Measurements from ENCODE around the gene PLPP4.

DNA sequence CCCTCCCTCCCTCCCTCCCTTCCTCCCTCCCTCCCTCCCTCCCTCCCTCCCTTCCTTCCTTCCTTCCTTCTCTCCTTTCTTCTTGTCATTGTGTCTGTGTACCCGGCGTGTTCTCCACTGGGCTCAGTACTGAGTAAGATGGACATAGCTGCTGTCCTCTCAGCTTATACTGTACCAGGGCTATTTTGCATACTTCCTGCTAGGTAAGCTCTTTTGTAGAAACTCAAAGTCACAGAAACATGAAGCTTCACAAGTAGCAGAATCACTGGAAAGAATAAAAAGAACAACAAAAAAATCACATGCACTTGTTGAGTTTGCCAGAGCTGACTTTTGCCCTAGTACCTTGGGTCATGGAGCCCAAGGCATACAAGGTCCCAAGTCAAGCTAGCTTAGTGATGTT, 125.7 kb downstream of the PLPP4 start:
- TF ChIP-seq, protein P1, sequence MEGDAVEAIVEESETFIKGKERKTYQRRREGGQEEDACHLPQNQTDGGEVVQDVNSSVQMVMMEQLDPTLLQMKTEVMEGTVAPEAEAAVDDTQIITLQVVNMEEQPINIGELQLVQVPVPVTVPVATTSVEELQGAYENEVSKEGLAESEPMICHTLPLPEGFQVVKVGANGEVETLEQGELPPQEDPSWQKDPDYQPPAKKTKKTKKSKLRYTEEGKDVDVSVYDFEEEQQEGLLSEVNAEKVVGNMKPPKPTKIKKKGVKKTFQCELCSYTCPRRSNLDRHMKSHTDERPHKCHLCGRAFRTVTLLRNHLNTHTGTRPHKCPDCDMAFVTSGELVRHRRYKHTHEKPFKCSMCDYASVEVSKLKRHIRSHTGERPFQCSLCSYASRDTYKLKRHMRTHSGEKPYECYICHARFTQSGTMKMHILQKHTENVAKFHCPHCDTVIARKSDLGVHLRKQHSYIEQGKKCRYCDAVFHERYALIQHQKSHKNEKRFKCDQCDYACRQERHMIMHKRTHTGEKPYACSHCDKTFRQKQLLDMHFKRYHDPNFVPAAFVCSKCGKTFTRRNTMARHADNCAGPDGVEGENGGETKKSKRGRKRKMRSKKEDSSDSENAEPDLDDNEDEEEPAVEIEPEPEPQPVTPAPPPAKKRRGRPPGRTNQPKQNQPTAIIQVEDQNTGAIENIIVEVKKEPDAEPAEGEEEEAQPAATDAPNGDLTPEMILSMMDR (IDR thresholded peaks at IDR 0.05 in 2 of 3, conservative IDR thresholded peaks at IDR 0.05 in 1 of 3; ENCODE audit: control insufficient read depth in 2 of 3, extremely low read depth in 1 of 3, insufficient read depth in 1 of 3, low read depth in 3 of 3, low read length in 3 of 3) = no peak
- TF ChIP-seq POLR2A (IDR thresholded peaks at IDR 0.05; ENCODE audit: low read depth, low read length) (no peak), ZNF384 (IDR thresholded peaks at IDR 0.05; ENCODE audit: borderline replicate concordance, low read depth, low read length) (no peak), SUPT20H (IDR thresholded peaks at IDR 0.05; ENCODE audit: borderline replicate concordance, control insufficient read depth, low read depth, low read length) (no peak), SMC3 (IDR thresholded peaks at IDR 0.05; ENCODE audit: borderline replicate concordance, low read length) (no peak)

Measured in GM12878 (cell line).